ENCODE results near the gene KCND1. TPM values are rescaled to one million over a fixed set of nuclear protein-coding genes. Genes with fewer than 3 reads are reported as not detected.

The KCND1 gene
- polyA plus RNA-seq, 3 donors: 4.9 TPM; not detected in 2

- Histone ChIP-seq H3K9me3 (replicated peaks in 1 of 2; ENCODE audit: control insufficient read depth in 1 of 2, insufficient read depth in 1 of 2, low read length in 2 of 2) (no peaks in the 10 kb centered on the region), H3K36me3 (replicated peaks in 1 of 2; ENCODE audit: control insufficient read depth in 1 of 2, insufficient read depth in 2 of 2, low read length in 2 of 2) (peaks cover 46 to 50% of the 10 kb centered on the region in 2 donors), H3K79me2 (ENCODE audit: insufficient read depth, low read length) (no peaks in the 10 kb centered on the region), H3K27ac (ENCODE audit: low read depth in 1 of 2, low read length in 2 of 2) (no peak overlapping the region), H3K4me3 (replicated peaks in 1 of 3; ENCODE audit: low read depth in 2 of 3, low read length in 3 of 3) (no peak overlapping the region), H3K27me3 (ENCODE audit: control insufficient read depth in 2 of 2, insufficient read depth in 2 of 2, low read length in 2 of 2) (peaks cover 0 to 8% of the 10 kb centered on the region in 2 donors), H2AFZ (ENCODE audit: insufficient read depth, low read depth, low read length, poor library complexity, severe bottlenecking) (no peak overlapping the region), H3K9ac (ENCODE audit: insufficient read depth, low read length, poor library complexity, severe bottlenecking) (no peak overlapping the region), H3K4me2 (replicated peaks; ENCODE audit: extremely low read depth, low read length, poor library complexity, severe bottlenecking) (no peak overlapping the region), H3K4me1 (ENCODE audit: control insufficient read depth in 1 of 2, insufficient read depth in 2 of 2, low read length in 2 of 2) (peaks cover 10 to 11% of the 10 kb centered on the region in 2 donors), H4K20me1 (ENCODE audit: insufficient read depth, low read length) (peaks cover 5% of the 10 kb centered on the region)
- WGBS (ENCODE audit: insufficient coverage): 50% methylated on average over 2 of the region's 2 CpGs
- H3K27ac Mint-ChIP-seq: peak overlapping the region in 1 of 7 donors; percentile 48
- DNase-seq: no peak
- peaks cover 40 to 45% of the 10 kb centered on the region in 2 donors for H3K36me3 Mint-ChIP-seq
- H3K4me3 Mint-ChIP-seq: no peak overlapping the region
- no peak for TF ChIP-seq CTCF (IDR thresholded peaks at IDR 0.05)
- intact Hi-C loops (cut with micrococcal nuclease): no loop called here
- H3K27me3 Mint-ChIP-seq (ENCODE audit: low read depth in 3 of 3): peaks cover 2 to 19% (median 11%) of the 10 kb centered on the region in 3 donors
- no peaks in the 10 kb centered on the region for H3K9me3 Mint-ChIP-seq
- H3K4me1 Mint-ChIP-seq: peaks cover 9% of the 10 kb centered on the region
Measured at GRCh38 chrX:48974574-48974973, 2.9 kb upstream of the KCND1 start.

DNA sequence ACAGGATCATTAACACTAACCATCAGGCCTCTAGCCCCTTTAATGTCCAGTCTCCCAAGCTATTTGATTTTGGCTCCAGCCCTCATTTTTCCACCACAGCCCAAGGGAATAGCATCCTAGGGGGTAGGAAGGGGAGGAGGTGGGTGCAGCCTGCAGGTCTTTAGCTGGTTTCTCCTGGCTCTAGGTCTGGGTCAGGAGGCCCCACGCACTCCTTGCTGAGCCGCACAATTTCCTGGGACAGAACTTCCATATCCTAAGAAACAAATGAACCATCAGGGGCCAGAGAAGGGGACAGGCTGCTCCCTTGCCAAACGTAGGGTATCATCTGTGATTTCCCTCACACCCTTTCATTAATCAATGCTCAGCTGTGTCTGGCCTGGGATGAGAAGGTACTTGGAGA, 2.4 kb upstream of the KCND1 start:
- H4K20me1 ChIP-seq (ENCODE audit: insufficient read depth, low read length): peaks cover 5% of the 10 kb centered on the region
- Mint-ChIP-seq H3K9me3 (no peaks in the 10 kb centered on the region), H3K27ac (no peak overlapping the region), H3K4me3 (no peak overlapping the region), H3K27me3 (ENCODE audit: low read depth in 3 of 3) (peaks cover 2 to 19% (median 11%) of the 10 kb centered on the region in 3 donors), H3K36me3 (peaks cover 40 to 45% of the 10 kb centered on the region in 2 donors), H3K4me1 (peaks cover 9% of the 10 kb centered on the region)
- H3K79me2 ChIP-seq (ENCODE audit: insufficient read depth, low read length): no peaks in the 10 kb centered on the region
- H3K36me3 ChIP-seq (replicated peaks in 1 of 2; ENCODE audit: control insufficient read depth in 1 of 2, insufficient read depth in 2 of 2, low read length in 2 of 2): peaks cover 46 to 50% of the 10 kb centered on the region in 2 donors
- peaks cover 10 to 11% of the 10 kb centered on the region in 2 donors for H3K4me1 ChIP-seq (ENCODE audit: control insufficient read depth in 1 of 2, insufficient read depth in 2 of 2, low read length in 2 of 2)
- no peaks in the 10 kb centered on the region for H3K9me3 ChIP-seq (replicated peaks in 1 of 2; ENCODE audit: control insufficient read depth in 1 of 2, insufficient read depth in 1 of 2, low read length in 2 of 2)
- no peak overlapping the region for H2AFZ ChIP-seq (ENCODE audit: insufficient read depth, low read depth, low read length, poor library complexity, severe bottlenecking)
- no peak overlapping the region for H3K4me2 ChIP-seq (replicated peaks; ENCODE audit: extremely low read depth, low read length, poor library complexity, severe bottlenecking)
- no peak overlapping the region for H3K9ac ChIP-seq (ENCODE audit: insufficient read depth, low read length, poor library complexity, severe bottlenecking)
- no peak overlapping the region for H3K4me3 ChIP-seq (replicated peaks in 1 of 3; ENCODE audit: low read depth in 2 of 3, low read length in 3 of 3)
- intact Hi-C loops (cut with micrococcal nuclease): no loop called here
- H3K27me3 ChIP-seq (ENCODE audit: control insufficient read depth in 2 of 2, insufficient read depth in 2 of 2, low read length in 2 of 2): peaks cover 0 to 8% of the 10 kb centered on the region in 2 donors
- no peak overlapping the region for H3K27ac ChIP-seq (ENCODE audit: low read depth in 1 of 2, low read length in 2 of 2)
- WGBS (ENCODE audit: insufficient coverage): 100% methylated on average over 2 of the region's 3 CpGs
- TF ChIP-seq CTCF (IDR thresholded peaks at IDR 0.05): no peak
- DNase-seq: no peak
